CD4-positive, alpha-beta memory T cell (primary cell): Measurements from ENCODE around the gene MUC5AC. TPM values are rescaled to one million over a fixed set of nuclear protein-coding genes. Genes with fewer than 3 reads are reported as not detected.

ENCODE experiments used
- CTCF ChIA-PET: fragments of 350-600 bp; sonication (Branson Sonifier 250); formaldehyde crosslinking; loops from one replicate; lab custom pipeline; 2021; ENCODE audit warnings: inconsistent platforms; ENCODE audit not compliant: partially characterized antibody; lab: Charles Lee
- POLR2A ChIA-PET: fragments of 350-600 bp; sonication (Branson Sonifier 250); formaldehyde crosslinking; loops from one replicate; lab custom pipeline; 2021; ENCODE audit not compliant: partially characterized antibody; lab: Charles Lee
- DNase-seq, 5 donors: peaks; one replicate each; pipeline versions ENCODE4 v3.0.0 to v3.0.0-alpha.2; 2020 to 2022; ENCODE audit warnings: mixed read lengths in 1 of 5
- H3K27ac ChIP-seq: one replicate; pipeline ENCODE4 v1.7.0; 2013; ENCODE audit warnings: low read depth, low read length
- H3K27me3 ChIP-seq: 2 replicates; pipeline ENCODE4 v1.7.0; 2013; ENCODE audit warnings: mild to moderate bottlenecking, low read length, moderate library complexity; ENCODE audit not compliant: insufficient read depth
- H3K36me3 ChIP-seq: 2 replicates; pipeline ENCODE4 v1.7.0; 2013; ENCODE audit warnings: mild to moderate bottlenecking, low read length, moderate library complexity; ENCODE audit not compliant: insufficient read depth
- H3K4me1 ChIP-seq: 2 replicates; pipeline ENCODE4 v1.7.0; 2013; ENCODE audit warnings: mild to moderate bottlenecking, low read length, moderate library complexity; ENCODE audit not compliant: insufficient read depth
- H3K4me3 ChIP-seq, 2 donors: one replicate each; pipeline ENCODE4 v1.7.0; 2013; ENCODE audit warnings: low read length in 2 of 2, mild to moderate bottlenecking in 1 of 2
- H3K9me3 ChIP-seq, 2 donors: one replicate each; pipeline ENCODE4 v1.7.0; 2013; ENCODE audit warnings: low read length in 2 of 2, control low read depth in 1 of 2; ENCODE audit not compliant: control insufficient read depth in 1 of 2
- H3K27ac Mint-ChIP-seq, 7 donors: one replicate each; pipeline ENCODE4 v1.8.0; 2020 to 2021; ENCODE audit warnings: mixed read lengths in 7 of 7, mild to moderate bottlenecking in 6 of 7, inconsistent platforms in 3 of 7, moderate library complexity in 3 of 7
- H3K27me3 Mint-ChIP-seq, 2 donors: one replicate each; pipeline ENCODE4 v1.8.0; 2020 to 2021; ENCODE audit warnings: mixed read lengths in 2 of 2
- H3K36me3 Mint-ChIP-seq, 2 donors: one replicate each; pipeline ENCODE4 v1.8.0; 2020 to 2021; ENCODE audit warnings: mixed read lengths in 2 of 2, inconsistent platforms in 1 of 2, mild to moderate bottlenecking in 1 of 2
- H3K4me1 Mint-ChIP-seq, 4 donors: one replicate each; pipeline ENCODE4 v1.8.0; 2020 to 2021; ENCODE audit warnings: mixed read lengths in 4 of 4, mild to moderate bottlenecking in 1 of 4
- H3K4me3 Mint-ChIP-seq, 8 donors: one replicate each; pipeline ENCODE4 v1.8.0; 2020 to 2021; ENCODE audit warnings: mixed read lengths in 8 of 8, mild to moderate bottlenecking in 7 of 8, moderate library complexity in 6 of 8, inconsistent platforms in 3 of 8
- H3K9me3 Mint-ChIP-seq, 8 donors: one replicate each; pipeline ENCODE4 v1.8.0; 2020 to 2021; ENCODE audit warnings: mixed read lengths in 8 of 8, mild to moderate bottlenecking in 5 of 8, inconsistent platforms in 3 of 8, moderate library complexity in 1 of 8
- intact Hi-C: fragments of 100-400 bp; cut with micrococcal nuclease; formaldehyde crosslinking; loops from one replicate; pipeline ENCODE4 v1.15.1; 2023
- polyA plus RNA-seq, 2 donors: library from polyadenylated mRNA; unstranded; fragments of 300-500 nt; fragmentation: Illumina TruSeq; gene quantifications; one replicate each; pipeline ENCODE4 v1.2.3, GENCODE V29; 2021
- total RNA-seq, 2 experiments: library from RNA; stranded (reverse); gene quantifications; one replicate each; pipeline ENCODE4 v1.2.3, GENCODE V29; 2021

MUC5AC gene
- total and polyA plus RNA-seq, 4 experiments from 2014 or later: not detected

DNA sequence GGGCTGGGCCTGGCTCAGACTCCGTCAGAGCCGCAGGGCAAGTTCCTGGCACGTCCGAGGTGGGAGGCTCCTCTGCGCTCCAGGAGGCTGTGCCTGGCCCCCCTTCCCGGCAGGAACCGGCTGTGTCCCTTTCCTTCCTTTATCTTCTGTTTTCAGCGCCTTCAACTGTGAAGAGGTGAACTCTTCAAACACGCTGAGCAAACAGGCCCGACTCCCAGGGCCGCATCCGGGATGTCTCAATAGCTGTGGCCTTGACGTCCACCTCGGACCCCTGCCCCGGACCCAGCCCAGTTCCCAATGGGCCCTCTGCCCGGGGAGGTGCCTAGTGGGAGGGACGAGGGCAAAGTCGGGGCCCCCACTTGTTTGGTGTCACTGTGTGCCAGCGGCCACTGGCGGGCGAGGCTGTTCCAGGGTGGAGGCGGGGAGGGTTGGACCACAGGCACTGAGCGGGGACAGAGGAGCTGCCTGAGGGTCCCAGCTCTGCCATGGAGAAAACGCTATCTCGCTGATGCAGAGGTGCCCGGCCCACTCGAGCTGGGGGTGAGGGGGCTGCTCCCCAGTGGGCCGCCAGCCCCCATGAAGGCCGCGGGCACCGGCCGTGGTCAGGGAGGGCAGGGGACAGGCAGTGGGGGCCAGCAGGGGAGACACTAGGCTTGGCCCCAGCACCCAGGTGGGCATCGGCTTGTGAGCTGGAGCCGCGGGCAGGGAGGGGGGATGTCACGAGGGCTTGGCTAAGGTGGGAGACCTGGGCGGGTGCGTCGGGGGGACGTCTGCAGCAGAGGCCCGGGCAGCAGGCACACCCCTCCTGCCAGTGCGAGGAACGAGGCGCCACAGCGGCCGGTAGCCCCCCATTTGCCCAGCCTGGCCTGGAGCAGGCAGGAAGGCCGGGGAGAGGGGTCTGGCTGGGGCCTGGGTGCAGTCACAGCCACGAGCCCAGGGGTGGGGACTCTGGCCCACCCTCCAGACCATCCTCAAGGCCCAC is 62.4 kb downstream of the MUC5AC start:
- H3K36me3 Mint-ChIP-seq: no peaks in the 10 kb centered on the region
- Histone ChIP-seq H3K36me3 (no peaks in the 10 kb centered on the region), H3K4me1 (no peaks in the 10 kb centered on the region), H3K9me3 (no peaks in the 10 kb centered on the region), H3K27ac (no peak overlapping the region), H3K27me3 (no peaks in the 10 kb centered on the region), H3K4me3 (no peak overlapping the region)
- no peaks in the 10 kb centered on the region for H3K9me3 Mint-ChIP-seq
- POLR2A ChIA-PET: no interaction called here
- intact Hi-C loops: no loop called here
- H3K4me1 Mint-ChIP-seq: peaks cover 0 to 3% (median 0%) of the 10 kb centered on the region in 4 donors
- DNase-seq: peak in 1 of 5 donors; percentile 30
- H3K4me3 Mint-ChIP-seq: no peak overlapping the region
- no peak overlapping the region for H3K27ac Mint-ChIP-seq
- CTCF ChIA-PET: no interaction called here
- peaks cover 6 to 7% of the 10 kb centered on the region in 2 donors for H3K27me3 Mint-ChIP-seq

DNA sequence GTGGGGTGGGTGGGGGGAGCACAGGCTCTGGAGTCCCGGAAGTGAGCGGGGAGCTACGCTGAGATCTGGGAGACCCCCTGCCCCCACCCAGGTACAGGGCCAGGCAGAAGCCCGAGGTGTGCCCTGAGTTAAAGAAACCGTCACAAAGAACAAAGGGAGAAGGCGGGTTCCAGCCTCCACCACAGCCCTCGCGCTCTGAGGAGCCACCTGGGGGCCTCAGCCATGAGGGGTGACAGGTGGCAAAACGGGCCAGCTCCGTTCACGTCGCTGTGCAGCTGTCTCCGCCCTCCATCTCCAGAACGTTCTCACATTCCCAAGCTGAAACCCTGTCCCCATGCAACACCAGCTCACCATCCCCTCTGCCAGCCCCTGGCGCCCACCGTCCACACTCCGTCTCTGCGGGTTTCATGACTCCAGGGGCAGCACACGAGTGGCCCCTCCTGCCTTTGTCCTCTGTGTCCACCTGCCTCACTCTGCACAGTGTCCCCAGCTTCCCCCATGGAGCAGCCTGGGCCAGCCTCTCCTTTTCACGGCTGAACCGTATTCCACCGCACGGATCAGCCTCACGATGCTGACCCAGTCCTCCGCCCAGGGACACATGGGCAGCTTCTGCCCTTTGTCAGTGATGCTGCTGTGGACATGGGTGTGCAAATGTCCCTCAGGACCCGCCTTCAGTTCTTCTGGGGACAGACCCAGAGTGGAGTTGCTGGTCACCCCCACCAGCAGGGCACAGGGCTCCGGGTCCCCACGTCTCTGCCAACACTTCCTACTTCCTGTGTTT is 63.4 kb downstream of the MUC5AC start:
- Histone ChIP-seq H3K4me1 (no peaks in the 10 kb centered on the region), H3K27me3 (no peaks in the 10 kb centered on the region), H3K9me3 (no peaks in the 10 kb centered on the region), H3K27ac (no peak overlapping the region), H3K4me3 (no peak overlapping the region), H3K36me3 (no peaks in the 10 kb centered on the region)
- Mint-ChIP-seq H3K27ac (no peak overlapping the region), H3K9me3 (no peaks in the 10 kb centered on the region), H3K36me3 (no peaks in the 10 kb centered on the region), H3K27me3 (peaks cover 5 to 6% of the 10 kb centered on the region in 2 donors), H3K4me3 (no peak overlapping the region), H3K4me1 (peaks cover 0 to 3% (median 0%) of the 10 kb centered on the region in 4 donors)
- DNase-seq: peak in 1 of 5 donors; percentile 9
- ChIA-PET POLR2A (no interaction called here), CTCF (no interaction called here)
- intact Hi-C loops: no loop called here

DNA sequence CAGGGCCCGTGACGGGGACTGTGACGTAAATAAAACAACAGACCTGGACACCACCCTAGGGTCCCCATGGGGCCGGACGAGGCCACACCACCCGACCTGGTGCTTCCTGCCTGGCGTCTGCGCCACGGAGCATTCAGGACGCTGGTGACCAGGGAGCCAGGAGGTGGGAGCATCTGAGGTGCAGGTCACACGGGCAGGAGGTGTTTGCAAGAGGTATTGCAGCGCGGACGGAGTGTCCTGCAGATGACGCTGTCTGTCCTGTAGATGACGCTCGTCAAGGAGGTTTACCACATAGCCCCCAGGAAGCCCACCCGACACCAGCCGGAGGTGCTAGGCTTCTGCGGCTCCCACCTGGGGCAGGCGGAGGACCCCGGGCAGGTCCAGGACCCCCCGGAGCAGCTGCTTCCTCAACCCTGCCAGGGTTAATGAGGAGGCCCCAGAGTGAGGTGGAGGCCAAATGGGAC is 64.1 kb downstream of the MUC5AC start:
- POLR2A ChIA-PET: no interaction called here
- H3K36me3 ChIP-seq: no peaks in the 10 kb centered on the region
- no peak overlapping the region for H3K4me3 Mint-ChIP-seq
- H3K4me3 ChIP-seq: no peak overlapping the region
- H3K27ac Mint-ChIP-seq: no peak overlapping the region
- H3K27me3 Mint-ChIP-seq: peaks cover 5 to 6% of the 10 kb centered on the region in 2 donors
- no peaks in the 10 kb centered on the region for H3K9me3 ChIP-seq
- H3K27me3 ChIP-seq: no peaks in the 10 kb centered on the region
- intact Hi-C loops: no loop called here
- H3K36me3 Mint-ChIP-seq: no peaks in the 10 kb centered on the region
- no peak overlapping the region for H3K27ac ChIP-seq
- CTCF ChIA-PET: no interaction called here
- H3K4me1 ChIP-seq: no peaks in the 10 kb centered on the region
- no peaks in the 10 kb centered on the region for H3K9me3 Mint-ChIP-seq
- H3K4me1 Mint-ChIP-seq: peaks cover 0 to 3% (median 0%) of the 10 kb centered on the region in 4 donors
- DNase-seq: no peak

DNA sequence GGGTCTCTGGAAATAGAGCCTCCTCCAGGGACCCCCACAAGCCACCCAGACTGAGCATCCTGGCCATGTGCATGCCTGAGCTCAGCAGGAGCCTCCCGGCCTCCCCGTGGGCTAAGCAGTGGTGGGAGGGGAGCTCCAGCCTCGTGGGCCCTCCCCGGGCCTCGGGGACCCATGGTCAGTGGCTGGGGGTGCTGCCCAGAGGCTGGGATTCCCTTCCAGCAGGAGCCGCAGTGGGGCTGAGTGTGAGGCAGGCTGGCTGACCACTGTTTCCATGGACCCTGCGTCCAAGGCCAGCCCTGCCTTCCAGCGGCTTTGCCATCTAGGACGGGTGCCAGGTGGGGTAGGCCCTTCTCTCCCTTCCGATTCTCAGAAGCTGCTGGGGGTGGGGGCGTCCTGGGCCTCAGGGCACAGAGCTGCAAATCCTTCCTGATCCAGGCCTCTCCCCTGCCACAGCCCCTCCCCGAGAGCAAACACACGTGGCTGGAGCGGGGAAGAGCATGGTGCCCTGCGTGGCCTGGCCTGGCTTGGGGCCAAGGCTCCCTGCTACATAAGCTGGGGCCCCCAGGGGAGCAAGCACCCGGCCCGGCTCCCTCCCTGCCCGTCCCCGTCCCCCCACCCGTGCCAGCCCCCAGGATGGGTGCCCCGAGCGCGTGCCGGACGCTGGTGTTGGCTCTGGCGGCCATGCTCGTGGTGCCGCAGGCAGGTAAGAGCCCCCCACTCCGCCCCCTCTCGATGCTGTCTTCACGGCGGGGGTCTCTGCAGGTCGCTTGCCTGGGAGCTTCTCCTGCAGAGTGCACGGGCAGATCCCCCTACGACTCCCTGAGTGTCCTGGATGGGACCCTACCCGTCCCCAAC is 65.0 kb downstream of the MUC5AC start, which contains the start of gene MUC5B:
Gene MUC5B (plus strand): TSS at position 576 of the 855 bp plus-strand sequence. CDS start 58 bp downstream, at position 634.
- H3K36me3 ChIP-seq: no peaks in the 10 kb centered on the region
- H3K27ac Mint-ChIP-seq: no peak within 1 kb of the TSS
- no peaks in the 10 kb centered on the region for H3K36me3 Mint-ChIP-seq
- no peaks in the 10 kb centered on the region for H3K9me3 Mint-ChIP-seq
- H3K4me1 Mint-ChIP-seq: no peaks in the 10 kb centered on the region
- no peaks in the 10 kb centered on the region for H3K4me1 ChIP-seq
- H3K27me3 ChIP-seq: no peaks in the 10 kb centered on the region
- intact Hi-C loops: no loop called here
- peak in 1 of 5 donors; percentile 16 for DNase-seq
- no peak within 1 kb of the TSS for H3K4me3 Mint-ChIP-seq
- H3K9me3 ChIP-seq: no peaks in the 10 kb centered on the region
- no peak within 1 kb of the TSS for H3K4me3 ChIP-seq
- peaks cover 3 to 4% of the 10 kb centered on the region in 2 donors for H3K27me3 Mint-ChIP-seq
- POLR2A ChIA-PET: no interaction called here
- CTCF ChIA-PET: interaction anchor here (0.9 kb wide), 1 partner anchor 20 kb away, joined by 3 read pairs; no protein-coding TSS in a partner anchor
- H3K27ac ChIP-seq: no peak within 1 kb of the TSS

DNA sequence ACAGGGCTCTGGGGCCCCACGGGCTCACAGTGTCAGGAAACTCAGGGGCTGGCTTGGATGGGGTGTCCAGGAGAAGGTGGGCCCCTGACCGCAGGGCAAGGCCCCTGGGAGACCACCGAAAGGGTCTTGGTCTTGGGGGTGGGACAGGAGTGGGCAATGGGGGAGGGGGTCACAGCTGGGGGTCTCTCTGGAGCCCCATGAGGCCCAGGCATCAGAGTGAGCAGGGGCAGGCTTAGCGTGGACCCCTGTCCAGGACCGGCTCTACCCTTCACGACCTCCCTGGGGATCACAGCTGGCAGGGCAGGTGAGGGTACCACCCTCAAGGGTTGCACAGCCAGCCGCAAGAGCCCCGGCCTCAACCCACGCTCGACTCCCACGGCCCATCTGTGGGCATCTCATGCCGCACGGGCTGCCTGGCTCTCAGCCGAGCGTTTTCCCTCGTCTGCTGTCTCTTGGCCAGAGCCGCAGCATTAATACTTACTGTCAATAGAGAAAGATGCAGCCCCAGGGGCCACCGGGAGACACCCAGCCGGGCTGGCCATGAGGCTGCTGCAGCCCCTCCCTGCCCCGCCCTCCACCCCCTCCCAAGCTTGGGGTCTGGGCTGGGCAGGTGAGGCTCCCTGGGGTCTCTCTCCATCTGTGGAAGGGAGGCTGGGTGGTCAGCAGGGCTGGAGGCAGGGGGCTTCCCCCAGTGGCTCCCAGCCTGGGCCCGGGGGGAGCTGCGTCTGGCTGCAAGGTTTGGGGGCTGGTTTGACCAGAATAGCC is 65.8 kb downstream of the MUC5AC start:
- POLR2A ChIA-PET: no interaction called here
- CTCF ChIA-PET: interaction anchor here (0.9 kb wide), 1 partner anchor 21 kb away, joined by 3 read pairs; no protein-coding TSS in a partner anchor
- intact Hi-C loops: no loop called here
- Histone ChIP-seq H3K4me1 (no peaks in the 10 kb centered on the region), H3K27me3 (no peaks in the 10 kb centered on the region), H3K36me3 (no peaks in the 10 kb centered on the region), H3K9me3 (no peaks in the 10 kb centered on the region), H3K27ac (no peak overlapping the region), H3K4me3 (no peak overlapping the region)
- no peaks in the 10 kb centered on the region for H3K36me3 Mint-ChIP-seq
- peaks cover 2 to 3% of the 10 kb centered on the region in 2 donors for H3K27me3 Mint-ChIP-seq
- H3K4me3 Mint-ChIP-seq: no peak overlapping the region
- H3K4me1 Mint-ChIP-seq: no peaks in the 10 kb centered on the region
- peak in 1 of 5 donors; percentile 37 for DNase-seq
- H3K9me3 Mint-ChIP-seq: no peaks in the 10 kb centered on the region
- H3K27ac Mint-ChIP-seq: no peak overlapping the region

DNA sequence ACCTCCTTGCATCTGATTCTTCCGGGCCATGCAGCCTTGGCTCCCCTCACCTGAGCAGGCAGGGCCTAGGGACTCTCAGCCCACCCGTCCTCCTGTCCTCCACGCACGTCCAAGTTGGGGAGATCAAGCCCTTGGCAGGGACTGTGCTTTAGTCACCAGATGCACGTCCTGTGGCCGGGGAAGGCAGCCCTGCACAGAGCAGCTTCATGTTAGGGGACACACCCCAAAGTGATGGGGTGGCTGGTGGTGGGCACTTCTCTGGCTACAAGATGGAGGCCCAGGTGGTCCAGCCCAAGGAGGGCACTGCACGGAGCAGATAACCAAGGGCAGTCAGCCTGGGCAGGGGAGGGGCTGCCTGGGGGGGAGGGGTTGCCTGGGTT is 66.3 kb downstream of the MUC5AC start:
- intact Hi-C loops: no loop called here
- no peaks in the 10 kb centered on the region for H3K4me1 ChIP-seq
- no peaks in the 10 kb centered on the region for H3K9me3 Mint-ChIP-seq
- H3K4me3 Mint-ChIP-seq: no peak overlapping the region
- ChIA-PET POLR2A (no interaction called here), CTCF (no interaction called here)
- H3K27me3 ChIP-seq: no peaks in the 10 kb centered on the region
- H3K27ac ChIP-seq: no peak overlapping the region
- H3K27me3 Mint-ChIP-seq: peaks cover 2 to 3% of the 10 kb centered on the region in 2 donors
- no peaks in the 10 kb centered on the region for H3K36me3 Mint-ChIP-seq
- H3K4me1 Mint-ChIP-seq: no peaks in the 10 kb centered on the region
- DNase-seq: peak in 1 of 5 donors; percentile 14
- no peak overlapping the region for H3K4me3 ChIP-seq
- H3K36me3 ChIP-seq: no peaks in the 10 kb centered on the region
- no peaks in the 10 kb centered on the region for H3K9me3 ChIP-seq
- no peak overlapping the region for H3K27ac Mint-ChIP-seq
